ENCODE data around the gene CENPP.

DNA sequence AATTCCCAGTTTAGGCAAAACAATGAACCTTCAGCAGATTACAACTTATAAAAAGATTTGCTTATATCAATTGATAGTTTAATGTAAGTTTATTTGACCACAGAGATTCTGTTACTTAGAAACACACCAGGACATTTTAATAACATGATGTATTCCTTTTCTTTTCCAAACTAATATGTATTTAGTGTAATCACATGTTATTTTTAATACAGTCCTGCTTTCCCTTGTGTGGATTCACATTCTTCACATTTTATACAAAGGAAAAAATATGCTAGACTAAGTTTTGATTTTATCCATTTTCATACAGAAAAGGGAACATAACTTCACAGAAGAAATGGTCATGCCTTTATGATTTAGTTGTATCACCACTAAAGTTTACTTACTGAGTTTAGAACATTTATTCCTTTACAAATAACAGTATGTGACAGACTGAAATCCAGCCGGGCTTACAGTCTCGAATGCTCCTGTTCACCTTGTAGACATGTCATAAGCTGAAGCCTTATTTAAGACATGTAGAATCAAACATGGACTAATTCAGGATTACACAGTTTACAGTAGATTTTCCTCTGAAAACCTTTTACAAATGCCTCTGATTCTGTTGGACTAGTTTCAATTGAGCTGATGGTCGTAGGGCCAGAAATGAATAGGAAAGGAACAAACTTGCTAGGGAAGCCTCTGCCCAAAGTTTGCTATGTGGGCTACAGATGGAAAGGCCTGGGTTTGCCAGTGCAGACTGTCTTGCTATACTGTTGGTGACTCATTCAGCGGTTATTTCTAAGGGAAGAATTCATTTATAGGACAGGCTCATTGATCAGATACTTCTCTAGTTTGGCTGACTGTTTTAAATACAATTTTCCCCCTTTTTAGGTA is 163.2 kb downstream of the CENPP start:
- TF ChIP-seq, protein P1, sequence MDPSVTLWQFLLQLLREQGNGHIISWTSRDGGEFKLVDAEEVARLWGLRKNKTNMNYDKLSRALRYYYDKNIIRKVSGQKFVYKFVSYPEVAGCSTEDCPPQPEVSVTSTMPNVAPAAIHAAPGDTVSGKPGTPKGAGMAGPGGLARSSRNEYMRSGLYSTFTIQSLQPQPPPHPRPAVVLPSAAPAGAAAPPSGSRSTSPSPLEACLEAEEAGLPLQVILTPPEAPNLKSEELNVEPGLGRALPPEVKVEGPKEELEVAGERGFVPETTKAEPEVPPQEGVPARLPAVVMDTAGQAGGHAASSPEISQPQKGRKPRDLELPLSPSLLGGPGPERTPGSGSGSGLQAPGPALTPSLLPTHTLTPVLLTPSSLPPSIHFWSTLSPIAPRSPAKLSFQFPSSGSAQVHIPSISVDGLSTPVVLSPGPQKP (IDR thresholded peaks at IDR 0.05; ENCODE audit: low read depth, low read length): no peak
- TF ChIP-seq, protein P2, sequence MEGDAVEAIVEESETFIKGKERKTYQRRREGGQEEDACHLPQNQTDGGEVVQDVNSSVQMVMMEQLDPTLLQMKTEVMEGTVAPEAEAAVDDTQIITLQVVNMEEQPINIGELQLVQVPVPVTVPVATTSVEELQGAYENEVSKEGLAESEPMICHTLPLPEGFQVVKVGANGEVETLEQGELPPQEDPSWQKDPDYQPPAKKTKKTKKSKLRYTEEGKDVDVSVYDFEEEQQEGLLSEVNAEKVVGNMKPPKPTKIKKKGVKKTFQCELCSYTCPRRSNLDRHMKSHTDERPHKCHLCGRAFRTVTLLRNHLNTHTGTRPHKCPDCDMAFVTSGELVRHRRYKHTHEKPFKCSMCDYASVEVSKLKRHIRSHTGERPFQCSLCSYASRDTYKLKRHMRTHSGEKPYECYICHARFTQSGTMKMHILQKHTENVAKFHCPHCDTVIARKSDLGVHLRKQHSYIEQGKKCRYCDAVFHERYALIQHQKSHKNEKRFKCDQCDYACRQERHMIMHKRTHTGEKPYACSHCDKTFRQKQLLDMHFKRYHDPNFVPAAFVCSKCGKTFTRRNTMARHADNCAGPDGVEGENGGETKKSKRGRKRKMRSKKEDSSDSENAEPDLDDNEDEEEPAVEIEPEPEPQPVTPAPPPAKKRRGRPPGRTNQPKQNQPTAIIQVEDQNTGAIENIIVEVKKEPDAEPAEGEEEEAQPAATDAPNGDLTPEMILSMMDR (IDR thresholded peaks at IDR 0.05): no peak
- no peak for TF ChIP-seq RARB (CRISPR knock-in tag; IDR thresholded peaks at IDR 0.05)

Data from A549 (cell line).